Stimulated activated CD8-positive, alpha-beta memory T cell treated with anti-CD3 and anti-CD28 coated beads, Interleukin-4, amount 100 ng/mL, for 24 hours (primary cell): ENCODE measurements around the gene TIGD2.

Experiments used
- DNase-seq: peaks from one replicate; pipeline ENCODE4 v3.0.0-alpha.2; 2020; ENCODE audit warnings: low read depth

The TIGD2 gene

DNA sequence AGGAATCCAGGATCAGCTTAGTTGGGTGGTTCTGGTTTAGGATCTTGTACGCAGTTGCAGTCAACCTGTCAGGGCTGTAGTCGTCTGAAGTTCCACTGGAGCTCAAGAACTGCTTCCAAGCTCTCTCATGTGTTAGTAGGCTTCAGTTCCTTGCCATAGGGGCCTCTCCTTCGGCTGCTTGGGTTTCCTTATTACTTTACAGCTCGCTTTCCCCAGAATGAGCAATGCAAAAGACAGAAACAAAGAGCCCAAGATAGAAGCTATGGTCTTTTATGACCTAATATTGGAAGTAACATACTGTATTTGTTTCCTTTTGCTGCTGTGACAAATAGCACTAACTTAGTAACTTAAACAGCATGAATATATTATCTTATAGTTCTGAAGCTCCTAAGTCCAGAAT is 51.7 kb downstream of the TIGD2 start:
- no peak for DNase-seq

DNA sequence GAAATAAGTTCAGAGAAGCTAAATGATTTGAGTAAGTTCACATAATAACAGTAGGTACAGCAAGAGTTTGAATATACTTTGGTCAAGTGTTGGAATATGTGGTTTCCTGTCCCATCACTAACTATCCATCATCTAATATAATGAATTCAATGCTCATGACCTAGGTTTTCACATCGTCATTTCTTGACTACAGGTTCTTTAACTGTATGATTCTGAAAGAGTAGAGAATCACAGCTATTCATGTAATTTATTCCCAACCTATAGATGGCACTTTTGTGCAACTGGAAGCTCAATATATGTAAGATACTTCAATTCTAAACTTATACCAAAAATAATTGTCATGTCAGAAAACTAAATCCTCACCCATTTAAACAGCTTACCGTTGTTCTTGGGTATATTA is 53.1 kb downstream of the TIGD2 start:
- no peak for DNase-seq
